Activated CD4-positive, alpha-beta T cell treated with anti-CD3 and anti-CD28 coated beads, Interleukin-2, amount 50 U/mL, for 4 hours (primary cell): ENCODE measurements around the gene OSBPL5.

Experiments used
- DNase-seq, 2 experiments: peaks; one replicate each; pipeline ENCODE4 v3.0.0-alpha.2; 2020

Gene OSBPL5

DNA sequence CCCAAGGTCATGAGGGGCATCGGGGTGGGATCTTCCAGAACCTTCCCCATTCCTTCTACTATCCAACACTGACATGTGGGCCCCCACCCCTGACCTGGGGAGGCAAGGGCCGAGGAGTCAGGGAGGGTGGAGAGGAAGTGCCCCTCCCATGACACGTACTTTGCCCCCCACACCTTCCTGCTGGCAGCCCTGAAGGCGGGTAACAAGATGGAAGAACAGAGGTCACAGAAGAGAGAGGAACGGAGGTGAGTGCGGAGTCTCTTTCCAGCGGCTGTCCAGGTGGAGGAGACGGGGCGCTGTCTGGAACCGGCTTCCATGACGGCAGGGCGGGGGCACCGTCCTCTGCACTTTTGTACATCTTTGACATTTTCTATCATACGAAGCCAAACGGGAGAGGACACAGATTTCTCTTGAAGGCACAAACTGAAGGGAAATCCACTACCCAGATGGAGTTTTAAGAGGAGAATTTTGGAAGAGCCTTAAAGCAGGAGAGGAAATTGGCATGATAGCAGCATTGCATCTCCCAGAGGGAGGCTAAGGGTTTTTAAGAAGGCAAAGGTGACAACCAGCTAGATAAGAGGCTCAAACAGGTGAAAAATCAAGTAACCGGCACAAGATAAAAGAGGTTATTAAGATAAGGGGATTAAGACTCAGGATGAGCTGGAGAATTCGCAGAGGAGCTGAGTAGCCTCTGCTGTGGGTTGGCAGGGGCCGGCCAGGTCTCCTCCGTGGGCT, 16.7 kb downstream of the OSBPL5 start:
- no peak for DNase-seq

DNA sequence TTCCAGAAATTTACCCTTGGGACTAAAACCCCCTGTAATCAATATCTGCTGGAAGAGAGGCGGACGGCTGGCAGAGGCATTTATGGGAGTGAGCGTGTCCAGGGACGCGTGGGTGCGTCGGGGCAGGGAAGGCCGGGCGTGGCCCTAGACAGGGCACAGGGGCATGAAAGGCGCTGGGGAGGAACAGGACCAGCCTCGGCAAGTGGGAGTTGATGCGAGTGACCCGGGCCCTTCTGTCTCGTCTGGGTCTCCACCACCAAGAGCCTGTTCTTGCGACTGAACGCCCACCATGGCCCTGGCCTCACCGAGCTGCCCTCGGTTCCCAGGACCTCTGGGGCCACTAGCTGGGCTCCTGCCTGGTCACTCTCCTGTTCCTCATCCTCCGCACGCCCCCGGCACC, 17.5 kb downstream of the OSBPL5 start:
- no peak for DNase-seq

DNA sequence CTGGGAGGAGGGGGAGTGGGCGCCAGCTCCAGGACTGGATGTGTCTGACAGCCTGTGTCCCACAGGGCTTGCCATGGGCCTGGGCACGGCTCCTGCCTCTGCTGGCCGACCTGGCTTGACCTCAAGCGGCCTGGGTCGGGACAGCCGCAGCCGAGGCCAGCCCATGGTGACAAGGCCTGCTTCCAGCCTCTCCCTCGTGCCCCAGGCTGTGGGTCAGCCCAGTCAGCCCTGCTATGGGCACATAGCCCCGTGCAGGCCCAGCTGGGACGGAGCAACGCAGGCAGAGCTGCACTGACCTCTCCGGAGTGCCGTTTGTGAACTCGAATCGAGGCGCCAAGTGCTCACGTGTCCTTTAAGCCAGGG, 17.9 kb downstream of the OSBPL5 start:
- DNase-seq = no peak

- no peak for DNase-seq
These were observed 18.4 kb downstream of the OSBPL5 start for GRCh38 chr11:3146612-3147256.

DNA sequence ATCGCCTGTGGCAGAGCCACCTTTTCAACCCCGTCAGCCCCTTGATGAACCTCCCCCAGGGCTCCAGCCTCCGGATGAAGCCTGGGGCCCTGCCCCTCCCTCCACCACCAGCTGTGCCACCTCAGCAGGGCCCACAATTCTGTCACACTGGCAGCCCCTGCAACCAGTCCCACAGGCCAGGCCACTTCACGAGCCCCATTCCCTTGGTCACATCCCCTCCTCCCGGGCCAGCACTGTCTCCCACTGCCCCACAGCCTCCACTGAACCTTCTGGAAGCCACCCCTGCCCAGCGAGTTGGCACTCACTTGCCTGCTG, 19.9 kb downstream of the OSBPL5 start:
- no peak for DNase-seq

DNA sequence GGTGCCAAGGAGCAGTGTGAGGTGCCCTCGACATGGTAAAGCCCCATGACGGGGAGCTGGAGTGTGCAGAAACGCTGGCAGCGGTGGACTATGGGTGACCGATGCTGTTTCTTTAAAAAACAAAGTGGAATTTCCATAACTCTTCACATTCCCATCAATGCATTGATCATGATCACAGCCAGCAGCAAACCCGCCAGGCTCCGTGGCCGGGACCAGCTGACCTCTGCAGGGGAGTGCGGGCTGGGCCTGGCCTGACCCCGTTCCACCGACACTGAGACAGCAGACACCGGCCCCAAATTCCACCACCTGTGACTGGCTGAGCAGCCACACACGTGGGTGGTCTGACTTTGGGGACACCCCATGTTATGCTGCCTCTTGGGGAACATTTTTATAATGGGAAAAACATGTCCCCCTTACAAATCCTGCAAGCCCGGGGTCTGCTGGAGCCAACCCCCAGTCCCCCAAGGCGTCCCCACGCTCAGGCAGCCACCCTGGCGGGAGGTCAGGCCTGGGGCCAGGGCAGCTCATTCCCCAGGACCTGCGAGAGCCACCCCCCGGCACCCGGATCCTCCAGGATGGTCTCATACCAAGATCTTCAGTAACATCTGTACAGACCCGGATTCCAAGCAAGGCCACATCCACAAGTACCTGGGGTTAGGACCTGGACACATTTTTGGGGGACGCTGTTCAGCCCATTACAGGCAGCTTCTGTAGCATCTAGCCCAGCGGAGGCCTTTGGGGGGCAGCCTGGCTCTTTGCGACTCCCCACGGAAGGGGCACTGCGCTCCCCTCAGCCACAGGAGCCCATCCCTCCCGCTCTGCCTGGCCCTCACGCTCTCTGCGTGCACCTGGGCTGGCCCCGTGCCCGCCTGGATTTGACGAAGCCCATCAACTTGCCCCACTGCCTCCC, 20.6 kb downstream of the OSBPL5 start:
- DNase-seq = no peak

GRCh38 chr11:3143136-3143880, 21.8 kb downstream of the OSBPL5 start:
- DNase-seq = no peak

DNA sequence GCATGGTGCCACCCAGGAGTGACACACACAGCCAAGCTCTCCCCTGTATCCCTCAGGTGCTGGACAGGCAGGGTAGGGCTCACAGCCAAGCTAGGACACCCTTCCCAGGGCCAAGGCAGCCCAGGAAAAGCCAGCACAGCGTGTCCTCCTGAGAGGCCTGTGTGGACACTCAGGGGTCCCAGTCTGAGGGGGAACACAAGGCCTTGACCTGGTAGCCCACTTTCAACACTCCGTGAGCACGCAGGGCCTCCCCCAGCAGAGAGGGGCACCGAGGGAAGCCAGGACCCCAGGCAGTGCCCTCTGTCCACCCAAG, 24.9 kb downstream of the OSBPL5 start:
- no peak for DNase-seq

DNA sequence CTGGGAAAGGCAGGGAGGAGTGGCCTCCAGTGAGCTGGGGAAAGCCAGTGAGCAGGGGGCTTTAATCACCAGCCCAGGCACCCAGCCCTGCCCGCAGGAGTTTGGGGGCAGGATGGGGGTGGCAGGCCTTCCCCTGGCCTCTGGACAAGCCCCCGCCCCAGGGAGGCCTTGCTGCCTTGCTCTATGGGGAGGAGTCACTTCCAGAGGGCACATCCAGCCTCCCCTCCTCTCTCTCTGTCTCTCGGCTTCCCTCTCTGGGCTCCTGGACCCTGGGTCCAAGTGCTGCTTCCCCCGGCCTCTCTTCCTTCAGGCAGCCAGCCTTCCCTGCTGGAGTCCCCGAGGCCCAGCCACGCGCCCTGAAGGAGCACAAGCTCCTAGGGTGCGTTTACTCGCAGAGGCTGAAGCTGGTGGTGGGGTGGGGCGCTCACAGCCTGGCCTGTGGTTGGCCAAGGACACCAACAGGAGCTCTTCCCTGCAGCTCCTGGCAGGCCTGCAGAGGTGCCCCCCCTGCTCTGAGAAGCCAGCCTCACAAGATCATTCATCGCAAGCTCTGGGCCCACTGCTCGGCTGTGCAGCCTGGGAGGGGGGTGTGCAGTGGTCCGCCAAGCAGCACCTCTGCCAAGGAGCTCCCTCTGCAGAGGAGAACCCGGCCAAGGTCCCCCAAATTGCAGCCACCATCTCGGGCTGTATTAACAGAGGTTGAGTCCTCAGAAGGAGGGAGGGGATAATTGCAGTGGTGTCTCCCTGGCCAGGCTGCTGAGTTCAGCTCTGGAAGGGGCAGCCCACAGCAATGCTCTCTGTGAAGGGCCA, 25.4 kb downstream of the OSBPL5 start:
- DNase-seq = no peak

DNA sequence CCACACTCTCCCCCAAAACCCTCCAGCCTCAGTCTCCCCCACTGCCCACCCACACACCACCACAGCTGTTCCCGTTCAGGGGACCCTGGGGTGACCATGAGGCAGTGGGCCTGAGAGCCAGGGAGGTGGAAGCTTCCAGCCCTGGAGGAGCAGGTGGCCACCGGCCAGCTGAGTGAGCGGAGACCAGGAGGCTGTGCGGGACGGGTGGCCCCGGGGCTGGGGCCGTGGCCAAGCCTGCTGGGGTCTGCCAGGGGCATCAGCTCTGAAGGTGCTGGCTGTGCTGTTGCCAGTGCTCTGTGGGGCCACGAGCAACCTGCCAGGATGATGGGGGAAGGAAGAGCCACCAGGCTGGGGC, 26.0 kb downstream of the OSBPL5 start:
- no peak for DNase-seq

DNA sequence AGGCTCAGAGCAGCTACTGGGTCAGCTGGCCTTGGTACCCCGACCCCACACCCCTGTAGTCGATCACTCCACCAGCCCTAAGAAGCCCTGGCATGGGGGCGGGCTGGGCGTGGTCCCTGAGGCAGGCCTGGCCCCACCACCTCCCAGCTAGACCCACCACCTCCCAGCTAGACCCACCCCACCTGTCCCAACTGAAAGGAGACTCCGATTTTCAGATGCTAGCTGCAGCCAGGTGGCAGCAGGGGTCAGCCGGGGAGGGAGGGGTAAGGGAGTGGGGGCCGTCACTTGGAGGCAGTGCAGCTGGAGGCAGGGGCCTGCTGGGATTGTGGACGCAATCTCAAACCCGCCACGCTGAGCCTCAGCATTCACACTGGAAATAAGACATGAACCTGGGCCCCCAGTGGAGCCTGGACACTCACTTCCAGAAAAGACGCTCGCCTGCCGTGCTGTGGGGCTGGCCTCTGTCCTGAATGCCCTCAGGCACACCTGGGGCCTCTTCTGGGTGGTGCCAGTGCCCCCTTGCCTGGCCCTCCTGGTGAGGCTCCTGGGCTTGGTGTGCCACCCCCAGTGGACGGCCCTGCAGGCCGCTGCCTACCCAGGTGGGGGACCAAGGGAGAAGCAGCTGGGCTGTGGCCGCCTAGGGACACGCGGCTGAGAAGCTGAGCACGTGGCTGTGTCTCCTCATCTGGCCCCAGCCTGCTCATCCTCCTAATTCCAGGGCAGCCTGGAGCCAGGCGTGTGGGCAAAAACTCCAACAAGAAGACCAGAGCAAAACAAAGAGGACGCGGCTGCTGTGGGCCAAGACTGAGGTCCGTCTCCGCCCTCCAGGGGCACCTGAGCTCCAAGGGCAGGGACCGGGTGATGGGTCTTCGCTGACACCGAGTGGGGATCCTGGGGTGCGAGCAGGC, 26.7 kb downstream of the OSBPL5 start:
- DNase-seq = no peak

GRCh38 chr11:3137486-3138177, 27.5 kb downstream of the OSBPL5 start:
- no peak for DNase-seq

- DNase-seq = no peak
These were observed 28.3 kb downstream of the OSBPL5 start for GRCh38 chr11:3136546-3137455.

- DNase-seq = no peak
These were observed 29.3 kb downstream of the OSBPL5 start for GRCh38 chr11:3135481-3136440.

DNA sequence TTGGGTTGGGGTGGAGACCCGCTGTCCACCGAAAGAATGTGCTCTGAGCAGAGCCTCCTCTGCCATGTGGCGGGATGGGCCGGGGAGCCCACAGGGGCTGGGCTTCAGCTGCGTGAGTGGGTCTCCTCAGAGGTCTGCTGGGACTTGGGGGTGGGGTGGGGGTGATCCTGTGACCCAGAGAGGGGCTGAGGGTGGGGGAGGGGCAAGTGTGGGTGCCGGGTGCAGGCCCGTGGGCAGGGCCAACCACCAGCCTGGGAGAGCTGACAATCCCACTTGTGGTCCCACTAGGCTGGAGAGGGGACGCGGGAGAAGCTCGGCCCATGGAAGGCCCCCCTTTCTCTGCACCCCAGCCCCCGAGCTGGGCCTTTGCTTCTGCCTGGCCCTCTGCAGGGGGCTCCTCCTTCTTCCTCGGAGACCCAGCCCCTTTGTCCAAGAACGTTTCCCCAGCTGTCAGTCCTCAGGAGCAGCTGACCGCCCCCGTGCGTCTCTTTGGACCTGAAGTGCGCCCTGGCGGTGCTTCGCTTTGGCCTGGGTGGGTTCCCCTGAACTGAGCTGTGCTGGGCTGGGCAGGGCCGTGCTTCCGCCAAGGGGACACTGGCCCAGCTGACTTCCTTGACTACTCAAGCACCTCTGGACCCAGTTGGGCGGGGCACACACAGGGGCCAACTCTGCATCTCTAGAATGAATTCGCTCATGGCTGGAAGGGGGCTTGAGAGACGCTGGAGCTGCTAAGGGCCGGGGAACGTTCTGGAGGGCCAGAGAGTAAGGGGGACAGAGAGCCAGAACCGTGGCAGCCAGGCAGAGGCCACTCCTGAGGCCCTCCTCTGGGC, 30.2 kb downstream of the OSBPL5 start:
- no peak for DNase-seq

DNA sequence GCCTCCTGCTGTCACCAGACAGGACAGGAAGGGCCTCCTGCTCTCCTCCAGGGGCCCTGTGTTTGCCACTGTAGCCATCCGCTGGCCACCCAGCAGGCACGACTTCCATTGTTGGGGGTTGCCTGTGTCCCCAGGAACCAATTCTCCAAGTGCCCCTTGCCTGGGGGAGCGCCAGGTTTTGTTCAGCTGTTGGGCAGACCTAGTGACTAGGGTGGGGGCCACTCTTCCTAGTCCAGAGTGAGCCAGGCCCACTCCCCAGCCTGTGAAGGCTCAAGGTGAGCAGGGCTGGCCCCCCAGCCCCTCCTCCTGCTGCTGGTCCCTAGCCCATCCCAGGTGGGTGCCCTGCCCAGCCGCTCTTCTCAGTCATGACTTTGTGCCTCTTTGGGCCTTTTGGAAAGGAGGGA, 30.9 kb downstream of the OSBPL5 start:
- DNase-seq = no peak
